Heart left ventricle (tissue), 16 donors: ENCODE data around the gene EIF3D. TPM values are rescaled to one million over a fixed set of nuclear protein-coding genes. Genes with fewer than 3 reads are reported as not detected.
A peak's percentile ranks its signal among the peaks of the same experiment; 100 is the strongest.

Experiments used
- ATAC-seq, 4 donors: fragments of 200-7000 bp; cut with Tn5 transposase; one replicate each; pipeline ENCODE4 v1.9.1; 2020 to 2022; ENCODE audit warnings: moderate library complexity in 4 of 4, mild to moderate bottlenecking in 3 of 4, moderate number of reproducible peaks in 1 of 4
- DNase-seq, 5 donors: peaks; one replicate each; pipeline ENCODE4 v3.0.0-alpha.2; 2020
- H3K27ac ChIP-seq, 12 donors: fragments of 200-600 bp; sonication (generic) in 4 of 12; one replicate each; pipeline versions ENCODE4 v1.5.0 to v1.8.0; 2016 to 2022; ENCODE audit warnings: mild to moderate bottlenecking in 2 of 12
- H3K27me3 ChIP-seq, 9 donors: fragments of 200-600 bp; sonication (generic) in 2 of 9; one replicate each; pipeline versions ENCODE4 v1.5.1 to v1.8.0; 2016 to 2022; ENCODE audit warnings: mild to moderate bottlenecking in 3 of 9
- H3K36me3 ChIP-seq, 9 donors: fragments of 200-600 bp; sonication (generic) in 2 of 9; one replicate each; pipeline versions ENCODE4 v1.5.0 to v1.8.0; 2018 to 2022; ENCODE audit warnings: mild to moderate bottlenecking in 2 of 9
- H3K4me1 ChIP-seq, 12 donors: fragments of 200-600 bp; sonication (generic) in 4 of 12; one replicate each; pipeline versions ENCODE4 v1.5.0 to v1.8.0; 2016 to 2022; ENCODE audit warnings: mild to moderate bottlenecking in 3 of 12
- H3K4me3 ChIP-seq, 12 donors: fragments of 200-600 bp; sonication (generic) in 4 of 12; one replicate each; pipeline versions ENCODE4 v1.5.0 to v1.8.0; 2017 to 2022; ENCODE audit warnings: mild to moderate bottlenecking in 9 of 12, moderate library complexity in 4 of 12
- H3K9me3 ChIP-seq, 12 donors: fragments of 200-600 bp; sonication (generic) in 4 of 12; one replicate each; pipeline versions ENCODE4 v1.5.0 to v1.8.0; 2016 to 2022; ENCODE audit warnings: mild to moderate bottlenecking in 1 of 12
- CTCF ChIP-seq, 12 donors: fragments of 200-600 bp; sonication (generic) in 4 of 12; IDR thresholded peaks; one replicate each; pipeline versions ENCODE4 v1.5.0 to v1.8.0; 2018 to 2022; ENCODE audit warnings: antibody characterized with exemption in 12 of 12, mild to moderate bottlenecking in 5 of 12
- POLR2A ChIP-seq, 2 donors: fragments of 450-650 bp; IDR thresholded peaks; one replicate each; pipeline ENCODE4 v1.6.1; 2017; ENCODE audit warnings: antibody characterized with exemption in 2 of 2, mild to moderate bottlenecking in 2 of 2, moderate library complexity in 2 of 2
- WGBS, 4 donors: extraction: QIAGEN DNeasy Blood & Tissue Kit in 2 of 4; methylation state at CpG; one replicate each; pipeline versions ENCODE4 v1.1.5 to v1.1.7; 2013 to 2018; 5-methylcytosine and 5-hydroxymethylcytosine counted together
- intact Hi-C, 10 donors: fragments of 100-400 bp; cut with DNase I; formaldehyde crosslinking; loops; one replicate each; pipeline versions ENCODE4 v1.11.1 to v1.14.2; 2022
- polyA plus RNA-seq, 2 donors: library from polyadenylated mRNA; stranded (reverse); fragments of 200-250 nt; gene quantifications; one replicate each; pipeline ENCODE4 v1.2.3, GENCODE V29; 2013
- total RNA-seq, 9 donors: library from RNA; depleted of rRNA in 2 of 9; stranded (reverse); fragments of >200 nt in 2 of 9; fragmentation: NEBNext Ultra II Directional in 3 of 9; extraction: Animal tissue kit (Norgen Biotek cat#: 25700) in 3 of 9; gene quantifications; one replicate each; pipeline versions ENCODE4 v1.1.0 to v1.2.4, GENCODE V29; 2016 to 2023
- donor health status: ischemic (EF 13 %, LVEDD 7.1; RV severe dilation, severe dysfunction).
- donor health status: healthy with polysubstance abuse.
- donor health status: DM: no; HTN: yes; CAD: no.
- donor health status: DM: no; HTN: no; CAD: no.
- donor health status: ischemic (EF 25% LVEDD 6.9; RV normal size, moderate dysfunction).
- donor health status: ischemic (EF 25% LVEDD 5.7; RV mildly dilated, moderate dysfunction).
- donor health status: healthy.
- donor health status: DM: yes; HTN: yes; CAD: no.
- donor health status: ischemic (EF 35%, LVEDD 5.7; RV mildly dilated, moderate dysfunction).
- donor health status: nonischemic (EF 11% LVEDD 7.7; RV severe dilation, severe dysfunction).
- donor health status: DM: yes; HTN: yes; CAD: no.
- donor health status: PGD.
- donor health status: ischemic (EF 29% LVEDD 5.4; RV normal size, mild dysfunction).
- donor health status: nonischemic (EF 23%, LVEDD 6.1; RV moderate dilation, normal function).

The EIF3D gene
- total and polyA plus RNA-seq, 11 donors: 73.6 to 206 (median 89.4) TPM

- DNase-seq: peak in 2 of 5 donors; percentile 35 to 72
- TF ChIP-seq CTCF (IDR thresholded peaks at IDR 0.05): no peak
- no peak for TF ChIP-seq POLR2A (IDR thresholded peaks at IDR 0.05)
- ATAC-seq: peak in 2 of 4 donors; percentile 1 to 2
- Histone ChIP-seq H3K27ac (peak overlapping the region in 8 of 12 donors; percentile 72 to 87 (median 80)), H3K4me3 (peak overlapping the region in 9 of 12 donors; percentile 60 to 71 (median 62)), H3K4me1 (peaks cover 0 to 33% (median 15%) of the 10 kb centered on the region in 12 donors), H3K36me3 (peaks cover 0 to 17% (median 10%) of the 10 kb centered on the region in 9 donors), H3K9me3 (no peaks in the 10 kb centered on the region), H3K27me3 (no peaks in the 10 kb centered on the region)
- intact Hi-C loops: no loop called here
- 94 to 97% (median 95%) methylated on average over 50 to 60 of the region's 60 CpGs for WGBS, 4 donors
Measured at GRCh38 chr22:36505998-36506635, 22.8 kb downstream of the EIF3D start.

- TF ChIP-seq CTCF (IDR thresholded peaks at IDR 0.05) (no peak), POLR2A (IDR thresholded peaks at IDR 0.05) (no peak)
- WGBS, 4 donors: 88 to 91% (median 89%) methylated on average over 29 to 30 of the region's 30 CpGs
- Histone ChIP-seq H3K9me3 (no peaks in the 10 kb centered on the region), H3K27me3 (no peaks in the 10 kb centered on the region), H3K36me3 (peaks cover 0 to 25% (median 6%) of the 10 kb centered on the region in 9 donors), H3K4me1 (peaks cover 0 to 10% (median 0%) of the 10 kb centered on the region in 12 donors), H3K27ac (no peak overlapping the region), H3K4me3 (no peak overlapping the region)
- DNase-seq (no peak), ATAC-seq (no peak)
- intact Hi-C loops: no loop called here
Measured at GRCh38 chr22:36497910-36498665, 30.9 kb downstream of the EIF3D start.

- peak in 4 of 5 donors; percentile 46 to 55 (median 50) for DNase-seq
- intact Hi-C loops: no loop called here
Measured at GRCh38 chr22:36493690-36494110, 35.3 kb downstream of the EIF3D start.

More at GRCh38 chr22:36493690-36494110, 35.3 kb downstream of the EIF3D start:
- Histone ChIP-seq H3K4me1 (peaks cover 0 to 10% (median 0%) of the 10 kb centered on the region in 12 donors), H3K27me3 (no peaks in the 10 kb centered on the region), H3K27ac (peak overlapping the region in 1 of 12 donors; percentile 51), H3K9me3 (no peaks in the 10 kb centered on the region), H3K36me3 (peaks cover 0 to 53% (median 6%) of the 10 kb centered on the region in 9 donors), H3K4me3 (no peak overlapping the region)
- 64 to 85% (median 65%) methylated on average over 11 to 16 of the region's 16 CpGs for WGBS, 4 donors
- TF ChIP-seq POLR2A (IDR thresholded peaks at IDR 0.05) (no peak), CTCF (IDR thresholded peaks at IDR 0.05) (no peak)
- ATAC-seq: peak; percentile 57 to 77 (median 68)
